HG02870 (cell line): ENCODE data around the gene SS18L1.

ENCODE experiments used
- ATAC-seq: cut with Tn5 transposase; IDR thresholded peaks from one replicate; pipeline ENCODE4 v1.9.1; 2021; ENCODE audit warnings: mild to moderate bottlenecking, moderate library complexity; ENCODE audit not compliant: unreplicated experiment

SS18L1 gene

GRCh38 chr20:62191781-62192559 is 48.4 kb downstream of the SS18L1 start:
- no peak for ATAC-seq

DNA sequence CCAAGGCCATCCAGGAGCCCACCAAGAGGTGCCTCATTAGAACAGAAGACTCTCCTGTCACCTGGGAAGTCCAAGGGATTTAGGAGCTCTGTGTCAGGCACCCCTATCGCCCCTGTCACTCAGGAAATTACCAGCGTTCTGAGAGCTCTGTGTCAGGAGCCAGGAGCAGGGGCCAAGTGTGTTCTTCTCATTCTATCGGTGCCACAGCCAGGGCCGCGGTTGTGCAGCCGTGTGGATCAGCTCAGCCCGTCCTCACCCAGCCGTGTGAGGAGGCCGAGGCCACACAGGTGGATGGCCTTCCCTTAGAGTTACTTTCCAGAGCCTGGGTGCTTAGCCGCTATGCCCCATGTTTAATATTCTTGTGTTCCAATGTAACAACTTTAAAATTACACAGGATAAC is 49.1 kb downstream of the SS18L1 start:
- no peak for ATAC-seq

DNA sequence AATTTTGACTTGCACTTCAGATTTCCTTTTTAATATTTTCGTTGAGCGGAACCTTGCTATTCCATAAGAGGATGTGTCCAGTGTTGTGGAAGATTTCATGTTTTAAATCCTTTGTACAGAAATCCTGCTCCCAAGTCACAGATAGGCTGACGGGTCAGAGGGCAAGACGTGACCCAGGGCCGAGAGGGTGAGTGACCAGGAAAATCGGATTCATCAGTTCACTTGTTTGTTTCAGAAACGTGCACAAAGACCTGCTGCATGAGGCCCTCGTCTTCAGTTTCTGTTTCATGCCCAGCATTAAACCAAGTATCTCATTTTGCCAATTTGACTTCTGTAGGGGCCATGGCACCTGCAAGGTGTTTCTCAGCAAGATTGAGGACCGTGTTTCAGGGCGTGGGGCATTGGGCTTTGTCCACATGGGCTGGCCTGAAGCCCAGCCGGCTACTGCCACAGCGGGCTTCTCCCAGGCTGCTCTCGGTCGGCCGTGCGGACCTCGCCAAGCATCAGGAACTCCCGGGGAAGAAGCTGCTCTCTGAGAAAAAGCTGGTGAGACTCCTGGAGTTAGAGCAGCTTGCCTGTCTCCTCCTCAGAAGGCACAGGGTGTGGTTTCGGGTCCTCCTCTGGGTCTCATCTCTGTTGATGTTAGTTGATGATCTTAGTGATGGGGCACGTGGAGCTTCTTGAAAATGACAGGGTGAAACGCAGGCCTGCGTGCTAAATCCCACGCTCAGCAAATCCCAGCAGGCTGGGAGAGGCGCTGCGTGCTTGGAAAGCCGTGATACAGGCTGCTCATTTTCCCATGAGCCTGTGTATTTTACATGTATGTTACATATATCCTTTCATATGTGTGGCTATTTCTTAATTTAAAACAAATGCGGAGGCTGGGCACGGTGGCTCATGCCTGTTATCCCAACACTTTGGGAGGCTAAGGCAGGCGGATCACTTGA is 49.8 kb downstream of the SS18L1 start:
- no peak for ATAC-seq

- no peak for ATAC-seq
Measured at GRCh38 chr20:62195075-62195405, 51.5 kb downstream of the SS18L1 start.

- ATAC-seq: no peak
Measured at GRCh38 chr20:62195736-62196135, 52.2 kb downstream of the SS18L1 start.

DNA sequence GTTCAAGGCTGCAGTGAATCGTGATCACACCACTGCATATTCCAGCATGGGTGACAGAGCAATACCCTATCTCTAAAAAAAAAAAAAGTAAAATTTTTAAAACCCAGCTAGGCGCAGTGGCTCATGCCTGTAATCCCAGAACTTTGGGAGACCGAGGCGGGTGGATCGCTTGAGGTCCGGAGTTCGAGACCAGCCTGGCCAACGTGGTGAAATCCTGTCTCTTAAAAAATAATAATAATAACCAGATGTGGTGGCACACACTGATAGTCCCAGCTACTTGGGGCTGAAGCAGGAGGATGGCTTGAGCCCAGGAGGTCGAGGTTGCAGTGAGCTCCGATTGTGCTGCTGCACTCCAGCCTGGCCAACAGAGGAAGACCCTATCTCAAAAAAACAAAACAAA is 52.7 kb downstream of the SS18L1 start:
- ATAC-seq: no peak

GRCh38 chr20:62197311-62197710 is 53.7 kb downstream of the SS18L1 start:
- ATAC-seq: no peak

GRCh38 chr20:62197801-62198200 is 54.2 kb downstream of the SS18L1 start:
- no peak for ATAC-seq

DNA sequence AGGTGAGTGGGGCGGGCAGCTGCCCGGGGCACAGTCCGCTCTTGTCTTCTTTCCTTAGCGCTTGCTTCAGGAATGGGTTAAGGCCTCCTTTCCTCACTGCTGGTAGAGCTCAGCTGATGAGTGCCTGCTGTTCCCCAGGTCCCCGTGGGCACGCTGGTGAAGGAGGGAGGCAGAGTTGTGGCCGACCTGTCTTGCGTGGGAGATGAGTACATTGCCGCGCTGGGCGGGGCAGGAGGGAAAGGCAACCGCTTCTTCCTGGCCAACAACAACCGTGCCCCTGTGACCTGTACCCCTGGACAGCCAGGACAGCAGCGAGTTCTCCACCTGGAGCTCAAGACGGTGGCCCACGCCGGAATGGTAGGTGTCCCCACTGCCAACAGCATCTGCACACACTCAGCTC is 54.9 kb downstream of the SS18L1 start:
- no peak for ATAC-seq

- no peak for ATAC-seq
Measured at GRCh38 chr20:62198931-62199330, 55.4 kb downstream of the SS18L1 start.

DNA sequence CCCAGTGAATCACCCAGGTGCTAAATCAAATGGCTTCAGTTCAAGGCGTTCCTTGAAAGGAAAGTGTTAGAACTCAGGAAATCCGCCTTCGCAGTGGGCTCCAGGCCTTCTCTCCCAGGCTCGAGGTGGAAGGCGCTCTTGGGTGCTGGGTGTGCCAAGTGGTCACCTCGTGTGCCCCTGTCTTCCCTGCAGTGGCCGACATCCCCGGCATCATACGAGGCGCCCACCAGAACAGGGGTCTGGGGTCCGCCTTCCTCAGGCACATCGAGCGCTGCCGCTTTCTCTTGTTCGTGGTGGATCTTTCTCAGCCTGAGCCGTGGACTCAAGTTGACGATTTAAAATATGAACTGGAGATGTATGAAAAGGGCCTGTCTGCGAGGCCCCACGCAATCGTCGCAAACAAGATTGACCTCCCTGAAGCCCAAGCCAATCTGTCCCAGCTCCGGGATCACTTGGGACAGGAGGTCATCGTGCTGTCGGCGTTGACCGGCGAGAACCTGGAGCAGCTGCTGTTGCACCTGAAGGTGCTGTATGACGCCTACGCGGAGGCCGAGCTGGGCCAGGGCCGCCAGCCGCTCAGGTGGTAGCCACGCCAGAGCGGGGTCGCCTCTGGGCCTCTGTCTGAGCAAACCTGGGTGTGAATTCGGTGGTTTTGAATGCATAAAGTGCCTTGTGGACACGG is 57.1 kb downstream of the SS18L1 start:
- no peak for ATAC-seq

DNA sequence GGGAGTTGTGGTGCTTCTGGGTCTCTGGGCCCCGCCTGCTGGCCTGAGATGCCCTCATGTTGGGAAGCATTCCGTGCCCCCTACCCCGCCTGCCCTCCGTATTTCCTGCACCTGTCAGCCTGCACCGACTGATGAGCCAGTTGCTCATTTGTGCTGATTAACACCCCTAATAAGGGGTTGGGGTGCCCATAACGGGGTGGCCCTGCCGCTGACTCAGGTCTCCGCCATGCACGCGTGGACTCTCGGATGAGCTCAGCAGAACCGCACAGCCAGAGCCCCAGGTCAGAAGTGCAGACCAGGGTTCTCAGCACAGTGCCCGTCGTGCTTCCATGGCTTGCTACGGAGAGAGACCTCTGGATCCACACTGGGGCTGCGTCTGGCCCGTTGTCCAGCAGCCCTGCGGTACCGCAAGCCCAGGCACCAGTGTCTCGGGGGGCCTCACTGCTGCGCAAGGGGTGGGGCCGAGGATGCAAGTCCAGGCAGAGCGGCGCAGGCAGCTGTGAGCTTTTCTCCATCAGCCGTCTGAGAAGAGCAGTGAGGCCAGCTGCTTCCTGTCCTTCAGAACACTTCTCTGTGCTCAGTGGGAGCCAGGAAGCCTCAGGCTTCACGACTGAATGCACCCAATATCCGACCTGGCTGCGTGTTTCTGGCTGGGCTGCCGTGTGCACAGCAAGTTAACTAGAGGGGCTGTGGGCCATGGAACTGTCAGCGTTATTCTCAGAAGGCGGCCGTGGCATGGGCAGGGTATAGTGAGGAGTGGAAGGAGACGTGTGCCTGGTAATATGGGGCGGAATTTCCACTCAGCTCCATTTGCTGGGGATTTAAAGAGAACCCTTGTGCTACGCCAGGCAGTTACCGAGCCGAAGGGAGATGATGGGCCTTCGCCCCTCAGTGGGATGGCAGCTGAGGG is 57.9 kb downstream of the SS18L1 start:
- ATAC-seq: no peak

DNA sequence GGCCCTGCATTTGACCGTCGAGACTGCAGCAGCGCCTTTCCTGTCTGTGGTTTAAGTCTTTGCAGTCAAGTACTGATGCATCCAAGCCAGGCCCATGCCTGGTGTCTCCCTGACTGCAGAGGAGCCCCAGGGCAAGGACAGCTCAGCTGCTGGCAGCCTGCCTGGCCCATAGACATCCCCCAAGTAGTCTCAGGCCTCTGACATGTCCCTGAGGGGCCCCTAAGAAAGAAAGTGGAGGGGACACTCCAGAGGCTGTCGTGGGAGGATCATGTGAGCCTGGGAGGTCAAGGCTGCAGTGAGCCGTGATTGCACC is 58.5 kb downstream of the SS18L1 start:
- no peak for ATAC-seq

GRCh38 chr20:62202676-62203377 is 59.3 kb downstream of the SS18L1 start:
- ATAC-seq: no peak

GRCh38 chr20:62203378-62204030 is 59.9 kb downstream of the SS18L1 start:
- no peak for ATAC-seq

GRCh38 chr20:62205618-62206387 is 62.2 kb downstream of the SS18L1 start:
- no peak for ATAC-seq

DNA sequence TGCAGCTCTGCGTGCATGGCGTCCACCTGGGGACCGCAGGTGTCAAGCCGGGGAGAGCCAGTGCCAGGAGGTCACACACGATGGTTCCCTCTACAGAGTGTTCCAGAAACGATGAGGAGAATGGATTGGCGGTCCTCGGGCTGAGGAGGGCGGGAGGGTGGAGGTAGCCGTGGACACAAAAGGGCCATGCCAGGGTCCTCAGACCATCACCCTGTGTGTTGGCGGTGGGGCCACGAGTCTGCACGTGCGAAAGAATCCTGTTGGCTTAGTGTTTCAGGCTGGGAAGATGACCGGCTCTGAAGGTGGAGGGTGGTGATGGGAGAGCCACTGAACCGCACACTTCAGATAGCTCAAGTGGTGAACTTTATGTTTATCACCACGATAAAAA is 62.8 kb downstream of the SS18L1 start:
- no peak for ATAC-seq

DNA sequence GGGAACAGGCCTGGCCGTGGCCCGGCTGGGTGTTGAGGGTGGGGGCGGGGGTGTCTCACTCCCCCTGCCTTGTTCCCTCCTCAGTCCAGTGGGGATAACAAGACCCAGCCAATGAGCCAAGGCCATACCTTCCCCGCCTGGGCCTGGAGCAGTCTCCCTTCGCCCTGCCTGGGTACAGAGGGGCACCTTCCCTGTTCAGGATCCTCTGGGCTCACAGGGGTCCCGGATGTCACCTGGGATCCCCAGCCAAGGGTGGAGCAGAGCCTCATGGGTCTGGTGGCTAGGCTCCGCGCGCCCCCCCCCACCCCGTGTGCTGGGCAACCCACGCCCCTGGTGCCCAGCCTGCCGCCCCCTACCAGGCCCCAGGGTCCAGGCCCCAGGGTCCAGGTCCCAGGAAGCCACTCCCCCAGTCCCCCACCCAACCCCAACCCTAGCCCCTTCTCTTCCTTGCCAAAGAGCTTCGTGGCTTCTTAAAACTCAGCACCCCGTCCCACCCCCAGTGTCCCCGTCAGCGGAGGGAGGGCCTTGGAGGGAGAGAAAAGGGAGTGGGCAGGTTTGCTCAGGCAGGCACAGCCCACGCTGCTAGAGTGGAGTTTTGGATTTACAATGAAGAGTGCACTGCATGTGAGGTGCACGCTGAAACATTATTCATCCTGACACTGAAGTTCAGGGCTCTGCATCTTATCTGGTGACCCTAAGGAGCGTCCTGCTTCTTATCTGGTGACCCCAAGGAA is 64.7 kb downstream of the SS18L1 start:
- ATAC-seq: no peak
